GM18951 (cell line): Measurements from ENCODE around the gene HPGD.
"Not testable (repeated sequence)": the region's sequence is repeated elsewhere in the genome, so short reads cannot be mapped to it uniquely, and the experiment has no call there.

Experiments used
- POLR2A ChIP-seq: IDR thresholded peaks from 4 replicates; pipeline ENCODE4 v1.6.1; 2011; ENCODE audit warnings: mild to moderate bottlenecking; ENCODE audit not compliant: insufficient read length, insufficient read depth; ENCODE audit errors: extremely low read depth
- in situ Hi-C: fragments of 300-500 bp; cut with MboI; formaldehyde crosslinking; loops from one replicate; pipeline ENCODE4 v1.12.0; 2022; ENCODE audit warnings: low sequenced_read_pairs, mixed read lengths, inconsistent platforms; ENCODE audit not compliant: unreplicated experiment

Gene HPGD

GRCh38 chr4:174516794-174517193 is 5.5 kb downstream of the HPGD start:
- in situ Hi-C loops: no loop called here
- TF ChIP-seq POLR2A: no peak

GRCh38 chr4:174516345-174516744 is 5.9 kb downstream of the HPGD start:
- no peak for TF ChIP-seq POLR2A
- in situ Hi-C loops: no loop called here

GRCh38 chr4:174512745-174513144 is 9.5 kb downstream of the HPGD start:
- in situ Hi-C loops: no loop called here
- TF ChIP-seq POLR2A: no peak

GRCh38 chr4:174505892-174506291 is 16.4 kb downstream of the HPGD start:
- TF ChIP-seq POLR2A: no peak
- in situ Hi-C loops: no loop called here

GRCh38 chr4:174505007-174505406 is 17.3 kb downstream of the HPGD start:
- in situ Hi-C loops: no loop called here
- TF ChIP-seq POLR2A: no peak

- TF ChIP-seq POLR2A: no peak
- in situ Hi-C loops: no loop called here
Observed at GRCh38 chr4:174503079-174503715, 19.1 kb downstream of the HPGD start.

GRCh38 chr4:174496631-174497432 is 25.5 kb downstream of the HPGD start:
- no peak for TF ChIP-seq POLR2A
- in situ Hi-C loops: no loop called here

- in situ Hi-C loops: no loop called here
- no peak for TF ChIP-seq POLR2A
Observed at GRCh38 chr4:174495626-174496025, 26.7 kb downstream of the HPGD start.

GRCh38 chr4:174494726-174495125 is 27.6 kb downstream of the HPGD start:
- in situ Hi-C loops: no loop called here

GRCh38 chr4:174494146-174494545 is 28.1 kb downstream of the HPGD start:
- in situ Hi-C loops: no loop called here
- no peak for TF ChIP-seq POLR2A

More at GRCh38 chr4:174494726-174495125, 27.6 kb downstream of the HPGD start:
- TF ChIP-seq POLR2A: no peak

- in situ Hi-C loops: no loop called here
- TF ChIP-seq POLR2A: no peak
Observed at GRCh38 chr4:174490451-174490961, 31.8 kb downstream of the HPGD start.

- in situ Hi-C loops: not testable (repeated sequence)
Observed at GRCh38 chr4:174488368-174488767, 33.9 kb downstream of the HPGD start.

GRCh38 chr4:174485025-174485424 is 37.3 kb downstream of the HPGD start:
- in situ Hi-C loops: no loop called here
- TF ChIP-seq POLR2A: no peak

GRCh38 chr4:174483792-174484191 is 38.5 kb downstream of the HPGD start:
- no peak for TF ChIP-seq POLR2A
- in situ Hi-C loops: no loop called here
